IPS DF 4.7 (cell line): Measurements from ENCODE around the gene CHST1.

Experiments used
- DNase-seq: peaks from one replicate; pipeline ENCODE4 v3.0.0-alpha.2; 2013; ENCODE audit warnings: low spot score; ENCODE audit errors: extremely low read depth

The CHST1 gene

GRCh38 chr11:45607995-45608394, 57.4 kb downstream of the CHST1 start:
- DNase-seq: no peak

DNA sequence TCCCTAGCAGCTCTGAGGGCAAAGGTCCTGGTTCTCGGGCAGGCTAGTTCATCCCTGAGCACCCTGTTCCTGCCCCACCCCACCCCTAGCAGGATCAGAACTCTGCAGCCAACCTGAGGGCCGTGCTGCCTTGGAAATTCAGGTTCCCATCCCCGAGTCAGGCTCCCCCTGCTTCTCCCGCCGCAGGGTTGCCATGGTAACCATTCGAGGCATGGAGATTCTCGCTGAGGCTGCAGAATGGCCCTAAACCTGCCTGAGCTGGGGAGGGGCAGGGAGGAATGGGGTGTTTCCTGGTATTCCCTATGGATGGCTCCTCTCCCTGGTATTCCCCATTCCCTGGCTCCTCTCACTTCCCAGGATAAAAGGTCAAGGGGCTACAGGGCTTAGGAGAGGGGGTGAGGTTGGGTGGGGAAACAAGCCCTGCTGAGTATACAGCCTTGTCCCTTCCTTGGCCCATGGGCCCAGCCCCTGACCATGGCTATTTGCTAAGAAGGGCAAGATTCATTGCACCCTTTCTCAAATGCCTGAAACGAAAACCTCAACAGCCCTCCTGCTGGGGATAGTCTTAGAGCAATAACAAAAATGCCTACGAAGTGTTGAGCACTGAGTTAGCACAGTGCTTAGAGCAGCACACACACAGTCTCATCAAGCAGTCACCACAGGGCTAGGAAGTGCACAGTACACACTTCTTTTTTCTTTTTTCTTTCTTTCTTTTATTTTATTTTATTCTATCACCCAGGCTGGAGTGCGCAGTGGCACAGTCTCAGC, 58.7 kb downstream of the CHST1 start:
- DNase-seq: peak; percentile 28

- no peak for DNase-seq
Measured at GRCh38 chr11:45605051-45605450, 60.4 kb downstream of the CHST1 start.

DNA sequence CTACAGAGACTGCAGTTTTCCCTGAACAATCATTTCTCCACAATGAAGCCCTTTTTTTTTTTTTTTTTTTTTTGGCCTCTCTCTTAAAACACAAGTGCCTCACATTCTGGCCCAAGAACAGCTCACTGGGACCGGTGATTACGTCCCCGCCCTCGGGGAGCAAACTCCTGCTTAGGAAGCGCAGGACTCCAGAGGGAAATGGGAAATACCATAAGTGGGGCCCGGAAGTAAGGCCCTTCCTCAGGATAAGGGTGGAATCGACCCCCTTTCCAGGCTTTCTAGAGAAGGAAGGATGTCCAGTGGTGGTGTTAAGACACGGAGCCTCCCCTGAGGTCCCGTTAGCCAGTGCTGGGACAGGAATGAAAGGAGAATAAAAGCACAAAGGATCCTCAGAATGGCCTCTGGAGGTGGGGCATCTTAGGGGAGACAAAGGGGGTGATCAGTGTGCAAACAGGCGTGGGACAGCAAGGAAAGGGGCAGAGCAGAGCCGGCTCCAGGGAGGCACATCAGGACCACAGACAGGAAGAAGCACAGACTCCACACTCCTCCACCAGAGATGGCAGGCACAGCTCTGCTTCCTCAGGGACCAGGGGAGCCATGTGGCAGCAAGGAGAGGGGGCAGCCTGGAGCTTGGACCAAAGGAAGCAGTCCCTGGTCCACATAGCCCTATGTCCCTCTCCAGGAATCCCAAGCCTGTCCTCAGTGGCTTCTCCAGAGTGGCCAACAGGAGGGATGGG, 61.3 kb downstream of the CHST1 start:
- DNase-seq: no peak

GRCh38 chr11:45599161-45599943, 66.1 kb downstream of the CHST1 start:
- DNase-seq: no peak
